ENCODE data around the gene FZD7. TPM values are rescaled to one million over a fixed set of nuclear protein-coding genes. Genes with fewer than 3 reads are reported as not detected.

FZD7 gene
- total and polyA plus RNA-seq, 2 experiments from 2014 or later, result 15.4 to 31.2 TPM

DNA sequence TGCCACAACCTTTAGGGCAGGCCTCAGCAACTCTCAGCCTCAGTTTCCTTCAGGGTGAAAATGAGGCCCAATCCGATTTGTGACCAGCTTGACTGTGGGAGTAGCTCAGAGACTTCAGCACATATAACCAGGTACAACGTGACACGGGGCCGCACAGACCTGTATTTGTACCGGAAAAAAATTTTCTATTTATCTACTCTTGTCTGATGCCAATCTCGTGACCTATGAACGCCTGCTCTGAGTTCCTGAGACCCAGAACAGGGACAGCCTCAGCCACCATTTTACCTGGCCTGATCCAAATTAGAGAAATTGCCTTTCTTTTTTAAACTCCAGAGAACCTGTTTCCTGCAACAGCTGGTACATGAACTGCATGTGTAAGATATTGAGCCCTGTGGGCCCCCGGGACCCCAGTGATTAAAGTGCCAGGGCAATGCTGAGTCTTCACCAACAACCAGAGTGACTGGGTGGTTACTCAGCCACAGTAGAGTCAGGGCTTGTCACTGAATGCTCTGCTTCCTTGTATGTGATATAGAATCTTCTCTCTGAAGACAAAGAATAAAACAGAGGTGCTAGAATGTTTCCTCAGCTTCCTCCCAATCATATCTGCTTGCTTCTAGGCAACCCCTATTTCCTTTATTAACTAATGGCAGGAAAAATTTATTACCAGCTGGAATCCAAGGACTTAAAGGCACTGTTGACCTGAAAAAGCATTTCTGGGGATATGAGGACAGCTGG lies 47.8 kb upstream of the FZD7 start:
- no peaks in the 10 kb centered on the region for H3K9me2 ChIP-seq (replicated peaks; ENCODE audit: insufficient read depth)
- no peak overlapping the region for H2AFZ ChIP-seq
- TF ChIP-seq EZH2phosphoT487 (IDR thresholded peaks at IDR 0.05; ENCODE audit: low read depth, severe bottlenecking, unreplicated experiment) (no peak), EZH2 (IDR thresholded peaks at IDR 0.05; ENCODE audit: borderline replicate concordance) (no peak)
- TF ChIP-seq, protein P1, sequence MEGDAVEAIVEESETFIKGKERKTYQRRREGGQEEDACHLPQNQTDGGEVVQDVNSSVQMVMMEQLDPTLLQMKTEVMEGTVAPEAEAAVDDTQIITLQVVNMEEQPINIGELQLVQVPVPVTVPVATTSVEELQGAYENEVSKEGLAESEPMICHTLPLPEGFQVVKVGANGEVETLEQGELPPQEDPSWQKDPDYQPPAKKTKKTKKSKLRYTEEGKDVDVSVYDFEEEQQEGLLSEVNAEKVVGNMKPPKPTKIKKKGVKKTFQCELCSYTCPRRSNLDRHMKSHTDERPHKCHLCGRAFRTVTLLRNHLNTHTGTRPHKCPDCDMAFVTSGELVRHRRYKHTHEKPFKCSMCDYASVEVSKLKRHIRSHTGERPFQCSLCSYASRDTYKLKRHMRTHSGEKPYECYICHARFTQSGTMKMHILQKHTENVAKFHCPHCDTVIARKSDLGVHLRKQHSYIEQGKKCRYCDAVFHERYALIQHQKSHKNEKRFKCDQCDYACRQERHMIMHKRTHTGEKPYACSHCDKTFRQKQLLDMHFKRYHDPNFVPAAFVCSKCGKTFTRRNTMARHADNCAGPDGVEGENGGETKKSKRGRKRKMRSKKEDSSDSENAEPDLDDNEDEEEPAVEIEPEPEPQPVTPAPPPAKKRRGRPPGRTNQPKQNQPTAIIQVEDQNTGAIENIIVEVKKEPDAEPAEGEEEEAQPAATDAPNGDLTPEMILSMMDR (IDR thresholded peaks at IDR 0.05; ENCODE audit: poor library complexity), result no peak
- WGBS (ENCODE audit: low lambda C conversion rate, missing lambda C conversion rate), result 82% methylated on average over 8 of the region's 8 CpGs
- DNase-seq (ENCODE audit: low spot score), result no peak
- H3K27me3 ChIP-seq, result no peaks in the 10 kb centered on the region
- H3K79me2 ChIP-seq, result no peaks in the 10 kb centered on the region
- H3K36me3 ChIP-seq (replicated peaks; ENCODE audit: insufficient read depth, low read depth), result no peaks in the 10 kb centered on the region
- H4K20me1 ChIP-seq (ENCODE audit: insufficient read depth, poor library complexity, severe bottlenecking), result no peaks in the 10 kb centered on the region
- peak overlapping the region; percentile 51 for H3K27ac ChIP-seq
- H3K9me3 ChIP-seq (ENCODE audit: low read depth), result no peaks in the 10 kb centered on the region
- H3K4me2 ChIP-seq, result no peak overlapping the region
- peaks cover 3% of the 10 kb centered on the region for H3K4me1 ChIP-seq (ENCODE audit: insufficient read depth)
- H3K4me3 ChIP-seq, result no peak overlapping the region

DNA sequence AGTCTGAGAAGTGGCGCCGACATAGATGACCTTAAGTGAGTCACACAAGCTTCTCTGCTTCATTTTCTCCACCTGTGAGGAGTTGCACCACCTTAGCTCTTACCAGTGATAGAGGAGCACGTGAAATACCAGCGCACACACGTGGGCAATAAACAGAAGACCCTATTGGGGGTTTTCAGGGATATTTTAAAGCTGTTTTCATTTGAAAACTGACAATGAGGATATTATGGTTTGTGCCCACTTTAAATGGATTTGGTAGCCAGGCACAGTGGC lies 47.3 kb upstream of the FZD7 start:
- TF ChIP-seq, protein P1 (IDR thresholded peaks at IDR 0.05; ENCODE audit: poor library complexity), result no peak
- TF ChIP-seq EZH2phosphoT487 (IDR thresholded peaks at IDR 0.05; ENCODE audit: low read depth, severe bottlenecking, unreplicated experiment), result no peak
- no peak for TF ChIP-seq EZH2 (IDR thresholded peaks at IDR 0.05; ENCODE audit: borderline replicate concordance)
- Histone ChIP-seq H3K9me3 (ENCODE audit: low read depth) (no peaks in the 10 kb centered on the region), H3K27me3 (no peaks in the 10 kb centered on the region), H3K79me2 (no peaks in the 10 kb centered on the region), H3K4me2 (no peak overlapping the region), H3K4me3 (no peak overlapping the region), H3K36me3 (replicated peaks; ENCODE audit: insufficient read depth, low read depth) (no peaks in the 10 kb centered on the region), H3K27ac (no peak overlapping the region), H3K9me2 (replicated peaks; ENCODE audit: insufficient read depth) (no peaks in the 10 kb centered on the region), H4K20me1 (ENCODE audit: insufficient read depth, poor library complexity, severe bottlenecking) (no peaks in the 10 kb centered on the region), H3K4me1 (ENCODE audit: insufficient read depth) (peaks cover 3% of the 10 kb centered on the region), H2AFZ (no peak overlapping the region)
- WGBS (ENCODE audit: low lambda C conversion rate, missing lambda C conversion rate), result 79% methylated on average over 5 of the region's 5 CpGs
- no peak for DNase-seq (ENCODE audit: low spot score)

DNA sequence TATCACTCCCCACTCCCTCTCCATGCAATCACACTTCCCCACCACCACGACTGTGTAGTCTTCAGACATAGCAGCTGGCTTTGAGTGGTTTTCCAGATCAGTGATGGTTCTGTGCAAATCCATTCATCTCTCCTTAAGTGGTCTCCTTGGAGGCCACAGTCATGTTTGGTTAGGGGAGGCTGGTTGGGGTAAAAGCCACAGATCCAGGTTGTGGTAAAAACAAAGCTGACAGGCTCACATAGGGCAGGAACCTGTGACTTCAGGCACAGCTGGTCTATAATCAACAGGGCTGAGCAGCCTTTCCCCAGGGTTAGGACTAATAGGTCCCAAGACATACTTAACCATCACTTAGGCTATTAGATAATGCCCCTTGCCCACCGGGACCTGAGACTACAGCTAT lies 46.2 kb upstream of the FZD7 start:
- Histone ChIP-seq H3K9me3 (ENCODE audit: low read depth) (no peaks in the 10 kb centered on the region), H3K4me3 (no peak overlapping the region), H3K27me3 (no peaks in the 10 kb centered on the region), H4K20me1 (ENCODE audit: insufficient read depth, poor library complexity, severe bottlenecking) (no peaks in the 10 kb centered on the region), H3K36me3 (replicated peaks; ENCODE audit: insufficient read depth, low read depth) (no peaks in the 10 kb centered on the region), H3K4me2 (no peak overlapping the region), H3K4me1 (ENCODE audit: insufficient read depth) (peaks cover 3% of the 10 kb centered on the region), H2AFZ (no peak overlapping the region), H3K27ac (no peak overlapping the region), H3K79me2 (no peaks in the 10 kb centered on the region), H3K9me2 (replicated peaks; ENCODE audit: insufficient read depth) (no peaks in the 10 kb centered on the region)
- TF ChIP-seq, protein P1 (IDR thresholded peaks at IDR 0.05; ENCODE audit: poor library complexity), result no peak
- TF ChIP-seq EZH2 (IDR thresholded peaks at IDR 0.05; ENCODE audit: borderline replicate concordance) (no peak), EZH2phosphoT487 (IDR thresholded peaks at IDR 0.05; ENCODE audit: low read depth, severe bottlenecking, unreplicated experiment) (no peak)
- 78% methylated on average over 2 of the region's 2 CpGs for WGBS (ENCODE audit: low lambda C conversion rate, missing lambda C conversion rate)
- DNase-seq (ENCODE audit: low spot score), result no peak
